ENCODE results near the gene KCNE3.
"Not testable (repeated sequence)": the region's sequence is repeated elsewhere in the genome, so short reads cannot be mapped to it uniquely, and the experiment has no call there.

Gene KCNE3

GRCh38 chr11:74437441-74438042, 29.8 kb downstream of the KCNE3 start:
- DNase-seq = no peak

DNA sequence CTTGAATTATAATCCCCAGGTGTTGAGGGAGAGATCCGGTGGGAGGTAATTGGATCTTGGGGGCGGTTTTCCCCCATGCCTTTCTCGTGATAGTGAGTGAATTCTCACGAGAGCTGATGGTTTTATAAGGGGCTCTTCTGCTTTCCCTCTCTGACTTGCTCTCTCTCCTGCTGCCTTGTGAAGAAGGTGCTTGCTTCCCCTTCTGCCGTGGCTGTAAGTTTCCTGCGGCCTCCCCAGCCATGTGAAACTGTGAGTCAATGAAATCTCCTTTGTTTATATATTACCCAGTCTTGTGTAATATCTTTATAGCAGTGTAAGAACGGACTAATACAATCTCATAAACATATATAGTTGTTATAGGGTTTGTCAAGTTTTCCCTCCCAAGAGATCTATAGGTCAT, 32.8 kb downstream of the KCNE3 start:
- no peak for DNase-seq

DNA sequence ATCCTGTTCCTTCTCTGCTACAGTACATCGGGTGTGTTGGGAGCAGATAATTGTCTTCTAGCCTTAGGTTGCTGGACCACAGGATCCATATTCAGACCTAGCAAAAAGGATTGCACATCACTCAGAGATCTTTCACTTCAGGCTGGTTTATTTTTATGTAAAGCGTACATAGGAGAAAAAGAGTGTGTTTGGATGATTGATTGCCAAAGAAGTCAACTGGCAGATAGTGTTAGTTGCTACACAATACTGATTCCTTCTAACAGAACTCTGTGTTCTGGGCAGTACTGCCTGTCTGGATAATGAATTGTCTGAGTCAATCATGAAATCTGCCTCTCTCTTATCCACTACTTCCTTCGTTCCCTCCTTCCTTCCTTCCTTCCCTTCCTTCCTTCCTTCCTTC, 38.1 kb downstream of the KCNE3 start:
- no peak for DNase-seq

GRCh38 chr11:74427384-74427886, 39.9 kb downstream of the KCNE3 start:
- no peak for DNase-seq

GRCh38 chr11:74425100-74425499, 42.2 kb downstream of the KCNE3 start:
- DNase-seq = no peak

DNA sequence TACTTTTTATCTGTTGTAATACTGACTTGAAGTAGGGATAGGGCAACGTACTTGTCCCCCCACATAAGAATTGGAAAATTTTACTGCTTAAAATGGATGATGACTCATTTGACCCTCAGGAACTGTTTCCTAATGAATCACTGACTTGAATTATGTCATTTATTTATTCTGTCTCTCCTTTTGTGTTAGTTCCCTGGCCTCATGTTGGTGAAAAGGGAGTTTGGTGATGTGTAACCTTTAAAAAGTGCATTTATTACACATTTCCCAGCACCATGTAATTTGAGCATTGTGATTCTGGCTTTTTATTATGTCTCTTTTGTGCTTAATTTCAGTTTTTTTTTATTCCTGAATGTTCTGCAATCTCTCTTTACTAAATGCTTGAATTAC, 48.8 kb downstream of the KCNE3 start:
- no peak for DNase-seq

- no peak for DNase-seq
Observed at GRCh38 chr11:74417860-74418508, 49.4 kb downstream of the KCNE3 start.

DNA sequence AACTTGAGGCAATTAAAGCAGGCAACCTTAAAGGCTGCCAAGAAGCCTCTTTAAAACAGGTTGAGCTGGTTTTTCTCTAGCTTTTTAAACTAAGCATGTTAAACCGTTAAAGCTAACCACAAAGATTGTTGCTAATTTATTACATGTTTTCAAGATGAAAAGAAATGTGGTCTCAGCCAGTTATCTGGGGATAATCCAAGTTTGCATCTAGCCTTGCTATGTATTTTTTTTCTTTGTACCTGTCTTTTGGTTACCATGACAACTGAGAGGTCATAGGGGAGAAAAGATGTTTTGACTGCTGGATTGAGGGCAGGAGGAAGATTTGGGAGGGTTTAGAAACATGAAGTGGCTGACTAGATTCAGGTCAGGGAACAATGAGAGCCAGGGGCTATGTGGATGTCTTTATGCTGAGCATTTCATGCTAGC, 50.0 kb downstream of the KCNE3 start:
- no peak for DNase-seq

- not testable (repeated sequence) for DNase-seq
Observed at GRCh38 chr11:74416974-74417373, 50.4 kb downstream of the KCNE3 start.

DNA sequence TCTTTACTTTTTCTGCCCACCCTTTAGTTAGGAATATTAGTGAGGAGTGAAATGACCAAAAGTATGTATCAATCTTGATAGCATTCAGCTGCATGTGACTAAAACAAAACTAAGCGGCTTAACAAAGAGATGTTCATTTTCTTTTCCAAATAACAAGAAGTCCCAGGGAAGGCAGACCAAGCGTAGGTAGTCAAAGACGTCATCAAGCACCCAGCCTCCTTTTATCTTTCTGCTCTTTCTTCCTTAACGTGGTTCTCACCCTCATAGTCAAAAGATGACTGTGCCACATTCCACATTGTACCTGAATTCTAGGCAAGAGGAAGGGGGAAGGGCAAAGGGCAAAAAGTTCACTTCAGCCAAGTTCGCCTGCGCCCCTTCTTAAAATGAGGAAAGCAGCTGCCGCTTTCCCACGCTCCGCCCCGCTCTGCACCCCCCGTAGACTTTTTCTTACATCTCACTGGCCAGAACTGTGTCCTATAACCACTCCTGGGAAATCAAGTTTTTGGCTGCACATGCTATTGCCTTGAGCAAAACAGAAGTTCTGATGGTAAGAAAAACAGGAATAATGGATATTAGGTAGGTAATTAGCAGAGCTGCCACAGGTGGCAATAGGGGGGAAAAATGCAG, 54.5 kb downstream of the KCNE3 start:
- no peak for DNase-seq

DNA sequence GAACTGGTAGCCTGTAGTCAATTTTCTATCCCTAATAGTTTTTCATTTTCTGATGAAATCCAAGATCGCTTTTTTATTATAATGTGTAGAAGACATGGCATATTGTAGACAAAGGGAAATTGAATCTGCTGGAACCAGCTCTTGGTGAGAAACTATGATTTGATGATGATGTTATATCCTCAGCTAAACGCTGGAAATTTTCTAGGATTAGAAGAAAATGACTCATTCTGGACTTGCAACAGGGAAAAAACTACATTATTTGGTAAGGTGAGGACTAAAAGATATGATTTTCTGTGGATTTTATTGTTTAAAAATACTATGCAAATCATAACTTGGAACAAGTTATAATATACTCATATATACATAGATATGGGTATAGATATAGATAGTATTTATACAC, 55.0 kb downstream of the KCNE3 start:
- DNase-seq = no peak

GRCh38 chr11:74409633-74410032, 57.7 kb downstream of the KCNE3 start:
- no peak for DNase-seq
